HepG2 (cell line): ENCODE data around the gene SCGB3A2. TPM values are rescaled to one million over a fixed set of nuclear protein-coding genes. Genes with fewer than 3 reads are reported as not detected.

Experiments
- ATAC-seq: fragments of 200-7000 bp; cut with Tn5 transposase; 3 replicates; pipeline ENCODE4 v1.9.1; 2020; ENCODE audit warnings: mild to moderate bottlenecking, moderate library complexity
- BruUV-seq: library from RNA; stranded (reverse); fragments of 400-500 nt; replicated peaks from 2 replicates; lab custom pipeline; 2021; lab: Mats Ljungman, UMichigan
- CTCF ChIA-PET: fragments of 300-600 bp; formaldehyde crosslinking; extraction: SDS; loops from one replicate; lab custom pipeline; 2021; ENCODE audit warnings: low total read pairs, inconsistent platforms, low intra/inter-chr PET ratio; lab: Yijun Ruan, JAX
- POLR2A ChIA-PET: fragments of 350-600 bp; sonication (Branson Sonifier 250); formaldehyde crosslinking; loops from one replicate; lab custom pipeline; 2020; ENCODE audit warnings: antibody characterized with exemption, inconsistent platforms; lab: Yijun Ruan, JAX
- DNase-seq: peaks from one replicate; pipeline ENCODE4 v3.0.0-alpha.2; 2015; ENCODE audit warnings: low spot score
- FAIRE-seq: peaks from 3 replicates; lab custom pipeline; 2011; peaks lifted over from hg19 to GRCh38; lab: Jason Lieb, UNC
- H2AFZ ChIP-seq: one replicate; pipeline ENCODE4 v1.6.1; 2011; ENCODE audit warnings: low read length, inconsistent platforms
- H3K27ac ChIP-seq: fragments of 300-600 bp; 3 replicates; pipeline ENCODE4 v1.8.0; 2011; ENCODE audit warnings: mixed run types, mild to moderate bottlenecking, mixed read lengths, low read length, inconsistent platforms; ENCODE audit not compliant: insufficient read depth; ENCODE audit errors: extremely low read length
- H3K27me3 ChIP-seq, 2 experiments: fragments of 200-600 bp in 1 of 2; 2 replicates in 1 of 2; 3 replicates in 1 of 2; pipeline versions ENCODE4 v1.6.0 to v1.8.0; 2011; ENCODE audit warnings: low read length in 2 of 2, mild to moderate bottlenecking in 2 of 2, moderate library complexity in 2 of 2, inconsistent platforms in 1 of 2; ENCODE audit not compliant: insufficient read depth in 2 of 2, control insufficient read depth in 1 of 2
- H3K36me3 ChIP-seq, 2 experiments: fragments of 200-600 bp in 1 of 2; replicated peaks in 1 of 2; 2 replicates in 1 of 2; 3 replicates in 1 of 2; pipeline versions ENCODE4 v1.5.1 to v1.8.0; 2011; ENCODE audit warnings: low read length in 2 of 2, inconsistent platforms in 1 of 2; ENCODE audit not compliant: insufficient read depth in 2 of 2, control insufficient read depth in 1 of 2
- H3K4me1 ChIP-seq: 2 replicates; pipeline ENCODE4 v1.5.1; 2012; ENCODE audit warnings: low read length, inconsistent platforms; ENCODE audit not compliant: insufficient read depth
- H3K4me2 ChIP-seq: 2 replicates; pipeline ENCODE4 v1.6.0; 2011; ENCODE audit warnings: low read depth, low read length, inconsistent platforms
- H3K4me3 ChIP-seq, 3 experiments: fragments of 200-600 bp in 1 of 3; sonication (generic), shearing (Covaris generic) in 1 of 3; replicated peaks in 1 of 3; 2 replicates each; pipeline ENCODE4 v1.5.1; 2011 to 2016; ENCODE audit warnings: low read length in 3 of 3, inconsistent platforms in 2 of 3, low read depth in 2 of 3, mild to moderate bottlenecking in 2 of 3, control low read depth in 1 of 3, mixed read lengths in 1 of 3; ENCODE audit not compliant: insufficient read depth in 1 of 3
- H3K79me2 ChIP-seq: one replicate; pipeline ENCODE4 v1.6.1; 2011; ENCODE audit warnings: low read length, inconsistent platforms; ENCODE audit not compliant: insufficient read depth
- H3K9ac ChIP-seq: 2 replicates; pipeline ENCODE4 v1.6.0; 2011; ENCODE audit warnings: mild to moderate bottlenecking, low read depth, low read length, inconsistent platforms; ENCODE audit not compliant: insufficient read depth
- H3K9me3 ChIP-seq: 2 replicates; pipeline ENCODE4 v1.5.1; 2012; ENCODE audit warnings: mild to moderate bottlenecking, low read length
- H4K20me1 ChIP-seq: 2 replicates; pipeline ENCODE4 v1.6.0; 2011; ENCODE audit warnings: inconsistent platforms, mild to moderate bottlenecking, low read length, moderate library complexity; ENCODE audit not compliant: insufficient read depth
- ATF1 ChIP-seq: IDR thresholded peaks from 2 replicates; pipeline ENCODE4 v1.6.1; 2016; ENCODE audit warnings: mild to moderate bottlenecking, control low read depth
- ATRX ChIP-seq: sonication (generic); formaldehyde crosslinking; IDR thresholded peaks from 2 replicates; pipeline ENCODE4 v1.4.0; 2020; ENCODE audit warnings: missing genetic modification reagents, borderline replicate concordance
- FLYWCH1 ChIP-seq: sonication (generic); formaldehyde crosslinking; IDR thresholded peaks from 2 replicates; pipeline ENCODE4 v1.8.1; 2023; ENCODE audit warnings: mild to moderate bottlenecking, missing genetic modification reagents
- NR2F1 ChIP-seq, 2 experiments: fragments of 450-650 bp in 1 of 2; formaldehyde crosslinking in 1 of 2; IDR thresholded peaks; 2 replicates each; pipeline versions ENCODE4 v1.5.0 to v1.6.1; 2016 to 2020; ENCODE audit warnings: mild to moderate bottlenecking in 1 of 2, missing compliant biosample characterization in 1 of 2, missing genetic modification reagents in 1 of 2, moderate library complexity in 1 of 2
- PBX2 ChIP-seq: IDR thresholded peaks from 2 replicates; pipeline ENCODE4 v1.6.1; 2016; ENCODE audit warnings: control low read depth
- RBM39 ChIP-seq: fragments of 200-400 bp; formaldehyde crosslinking; IDR thresholded peaks from one replicate; pipeline ENCODE4 v1.6.1; 2018; ENCODE audit warnings: antibody characterized with exemption, mild to moderate bottlenecking, low read depth, low read length; ENCODE audit not compliant: poor library complexity, severe bottlenecking
- UBTF ChIP-seq: sonication (generic); formaldehyde crosslinking; IDR thresholded peaks from 2 replicates; pipeline ENCODE4 v1.4.0; 2020; ENCODE audit warnings: mild to moderate bottlenecking, missing genetic modification reagents
- ZNF276 ChIP-seq: sonication (generic); formaldehyde crosslinking; IDR thresholded peaks from 2 replicates; pipeline ENCODE4 v1.4.0; 2020; ENCODE audit warnings: mild to moderate bottlenecking, low read depth, missing genetic modification reagents
- ZNF558 ChIP-seq: sonication (generic); formaldehyde crosslinking; IDR thresholded peaks from 2 replicates; pipeline ENCODE4 v1.9.0; 2022; ENCODE audit warnings: mild to moderate bottlenecking, missing genetic modification reagents, borderline replicate concordance
- ZNF670 ChIP-seq: sonication (generic); formaldehyde crosslinking; IDR thresholded peaks from 2 replicates; pipeline ENCODE4 v1.8.0; 2022; ENCODE audit warnings: mild to moderate bottlenecking, missing genetic modification reagents, borderline replicate concordance
- WGBS: methylation state at CpG from one replicate; pipeline ENCODE4 v1.1.6; 2017; ENCODE audit warnings: low lambda C conversion rate; 5-methylcytosine and 5-hydroxymethylcytosine counted together
- in situ Hi-C: cut with HindIII; loops from 2 replicates; pipeline ENCODE4 v1.10.0; 2017; ENCODE audit warnings: low pct_unique_long_range_greater_than_20kb; ENCODE audit not compliant: extremely low pct_ligation_motif_present
- intact Hi-C: fragments of 100-400 bp; cut with micrococcal nuclease; formaldehyde crosslinking; loops from one replicate; pipeline ENCODE4 v1.10.0; 2022; ENCODE audit not compliant: unreplicated experiment
- polyA plus RNA-seq, 8 experiments: library from polyadenylated mRNA; depleted of rRNA in 3 of 8; stranded (reverse) in 7 of 8; unstranded in 1 of 8; fragments of >200 nt; fragmentation: Illumina TruSeq in 4 of 8; extraction: Trizol in 4 of 8; gene quantifications; 2 replicates each; pipeline versions ENCODE4 v1.2.1 to v1.2.3, GENCODE V29; 2011 to 2016; ENCODE audit warnings: low read depth in 4 of 8, missing spikeins in 1 of 8, mixed read lengths in 1 of 8; ENCODE audit not compliant: insufficient read depth in 1 of 8
- total RNA-seq, 5 experiments: library from RNA; depleted of rRNA; stranded (reverse); fragments of >200 nt; fragmentation: Illumina TruSeq; extraction: Trizol; gene quantifications; 2 replicates each; pipeline ENCODE4 v1.2.3, GENCODE V29; 2016; ENCODE audit warnings: low read depth in 1 of 5

SCGB3A2 gene
- total and polyA plus RNA-seq, 2 of the 13 experiments (the other 11 are each of a cell fraction or from before 2014, with no cell fraction given) = not detected

- FAIRE-seq (no peak), DNase-seq (no peak), ATAC-seq (no peak)
- Histone ChIP-seq H3K4me1 (no peaks in the 10 kb centered on the region), H4K20me1 (no peaks in the 10 kb centered on the region), H3K4me2 (no peak overlapping the region), H3K36me3 (no peaks in the 10 kb centered on the region), H3K27me3 (no peaks in the 10 kb centered on the region; a peak in 1 of 5 replicates), H3K9ac (no peak overlapping the region), H2AFZ (no peak overlapping the region), H3K27ac (no peak overlapping the region), H3K9me3 (no peaks in the 10 kb centered on the region), H3K79me2 (no peaks in the 10 kb centered on the region), H3K4me3 (no peak overlapping the region)
- intact Hi-C loops (no loop called here), in situ Hi-C loops (no loop called here)
- ChIA-PET POLR2A (no interaction called here), CTCF (no interaction called here)
- BruUV-seq = no TSS peak
- no peak for TF ChIP-seq RBM39
- TF ChIP-seq ATF1 (CRISPR knock-in tag) = no peak
- no peak for TF ChIP-seq PBX2 (CRISPR knock-in tag)
- TF ChIP-seq ZNF276 (CRISPR knock-in tag) = no peak
- no peak for TF ChIP-seq NR2F1 (CRISPR knock-in tag; IDR thresholded peaks at IDR 0.05)
These were observed 2.4 kb upstream of the SCGB3A2 start for GRCh38 chr5:147876141-147876540.

- no peak overlapping the region for H2AFZ ChIP-seq
- WGBS = 5% methylated on average over 2 of the region's 2 CpGs
- no peak overlapping the region for H3K4me2 ChIP-seq
- no peak overlapping the region for H3K4me3 ChIP-seq
- H3K9me3 ChIP-seq = no peaks in the 10 kb centered on the region
- H3K79me2 ChIP-seq = no peaks in the 10 kb centered on the region
- H3K36me3 ChIP-seq = no peaks in the 10 kb centered on the region
- no TSS peak for BruUV-seq
- no peak overlapping the region for H3K27ac ChIP-seq
- no peak overlapping the region for H3K9ac ChIP-seq
- H4K20me1 ChIP-seq = no peaks in the 10 kb centered on the region
- DNase-seq (no peak), FAIRE-seq (no peak), ATAC-seq (no peak)
- CTCF ChIA-PET = no interaction called here
- H3K4me1 ChIP-seq = no peaks in the 10 kb centered on the region
- intact Hi-C loops = no loop called here
- in situ Hi-C loops = no loop called here
- H3K27me3 ChIP-seq = no peaks in the 10 kb centered on the region; a peak in 1 of 5 replicates
- POLR2A ChIA-PET = no interaction called here
- TF ChIP-seq UBTF (CRISPR knock-in tag) = no peak
- TF ChIP-seq FLYWCH1 = no peak
- TF ChIP-seq ATRX (CRISPR knock-in tag) = no peak
- TF ChIP-seq ZNF670 (CRISPR knock-in tag) = no peak
- TF ChIP-seq ZNF558 (CRISPR knock-in tag) = no peak
These were observed 1.9 kb upstream of the SCGB3A2 start for GRCh38 chr5:147876626-147877025.
